ENCODE measurements around the gene EPX. TPM values are rescaled to one million over a fixed set of nuclear protein-coding genes. Genes with fewer than 3 reads are reported as not detected.

Gene EPX, protein sequence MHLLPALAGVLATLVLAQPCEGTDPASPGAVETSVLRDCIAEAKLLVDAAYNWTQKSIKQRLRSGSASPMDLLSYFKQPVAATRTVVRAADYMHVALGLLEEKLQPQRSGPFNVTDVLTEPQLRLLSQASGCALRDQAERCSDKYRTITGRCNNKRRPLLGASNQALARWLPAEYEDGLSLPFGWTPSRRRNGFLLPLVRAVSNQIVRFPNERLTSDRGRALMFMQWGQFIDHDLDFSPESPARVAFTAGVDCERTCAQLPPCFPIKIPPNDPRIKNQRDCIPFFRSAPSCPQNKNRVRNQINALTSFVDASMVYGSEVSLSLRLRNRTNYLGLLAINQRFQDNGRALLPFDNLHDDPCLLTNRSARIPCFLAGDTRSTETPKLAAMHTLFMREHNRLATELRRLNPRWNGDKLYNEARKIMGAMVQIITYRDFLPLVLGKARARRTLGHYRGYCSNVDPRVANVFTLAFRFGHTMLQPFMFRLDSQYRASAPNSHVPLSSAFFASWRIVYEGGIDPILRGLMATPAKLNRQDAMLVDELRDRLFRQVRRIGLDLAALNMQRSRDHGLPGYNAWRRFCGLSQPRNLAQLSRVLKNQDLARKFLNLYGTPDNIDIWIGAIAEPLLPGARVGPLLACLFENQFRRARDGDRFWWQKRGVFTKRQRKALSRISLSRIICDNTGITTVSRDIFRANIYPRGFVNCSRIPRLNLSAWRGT
- not detected for polyA plus RNA-seq (2012; ENCODE audit: insufficient read length, low read depth)

DNA sequence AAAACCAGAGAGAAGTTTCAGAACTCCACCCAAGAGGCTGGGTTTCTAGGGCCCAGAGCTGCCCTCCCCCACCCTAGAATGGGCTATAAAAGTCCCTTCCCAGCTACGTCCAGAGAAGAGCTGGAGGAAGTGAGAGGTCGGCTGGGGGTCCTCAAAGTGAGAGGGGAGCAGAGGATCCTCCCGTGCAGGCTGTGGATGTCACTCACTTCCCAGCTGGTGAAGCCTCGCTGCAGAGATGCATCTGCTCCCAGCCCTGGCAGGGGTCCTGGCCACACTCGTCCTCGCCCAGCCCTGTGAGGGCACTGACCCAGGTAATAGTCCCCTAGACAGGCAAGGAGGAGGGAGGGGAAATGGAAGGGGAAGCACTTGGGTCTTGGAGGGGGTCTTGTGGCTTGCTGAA is at the start of gene EPX:
EPX (plus strand) TSS at position 115 of the 400 bp plus-strand sequence; CDS start at position 236, 121 bp downstream.
- TF ChIP-seq TAF1 (IDR thresholded peaks at IDR 0.05; ENCODE audit: borderline replicate concordance, insufficient read depth, low read length), result no peak

DNA sequence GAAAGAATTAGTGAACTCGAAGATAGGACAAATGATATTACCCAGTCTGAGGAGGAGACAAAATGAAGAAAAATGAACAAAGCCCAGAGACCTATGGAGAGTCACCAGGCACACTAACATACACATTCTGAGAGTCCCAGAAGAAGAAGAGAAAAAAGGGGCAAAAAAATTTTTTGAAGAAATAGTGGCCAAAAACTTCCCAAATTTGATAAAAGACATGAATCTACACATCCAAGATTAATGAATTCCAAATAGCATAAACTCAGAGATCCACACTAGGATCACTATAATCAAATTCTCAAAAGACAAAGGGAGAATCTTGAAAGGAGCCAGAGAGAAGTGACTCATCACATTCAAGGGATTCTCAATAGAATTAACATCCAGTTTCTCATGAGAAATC is 47.7 kb upstream of the EPX start:
- TF ChIP-seq TAF1 (IDR thresholded peaks at IDR 0.05; ENCODE audit: borderline replicate concordance, insufficient read depth, low read length) (no peak), REST (IDR thresholded peaks at IDR 0.05; ENCODE audit: insufficient read depth in 1 of 2, low read depth in 2 of 2, low read length in 2 of 2) (no peak), SIN3A (IDR thresholded peaks at IDR 0.05; ENCODE audit: borderline replicate concordance, insufficient read depth, low read length) (no peak), POLR2AphosphoS5 (IDR thresholded peaks at IDR 0.05; ENCODE audit: low read depth, low read length) (no peak), FOXP2 (optimal IDR thresholded peaks at IDR 0.05; ENCODE audit: borderline replicate concordance, extremely low read depth, extremely low read length, insufficient read depth) (no peak)

- TF ChIP-seq FOXP2 (optimal IDR thresholded peaks at IDR 0.05; ENCODE audit: borderline replicate concordance, extremely low read depth, extremely low read length, insufficient read depth) (no peak), SIN3A (IDR thresholded peaks at IDR 0.05; ENCODE audit: borderline replicate concordance, insufficient read depth, low read length) (no peak), TAF1 (IDR thresholded peaks at IDR 0.05; ENCODE audit: borderline replicate concordance, insufficient read depth, low read length) (no peak), POLR2AphosphoS5 (IDR thresholded peaks at IDR 0.05; ENCODE audit: low read depth, low read length) (no peak), REST (IDR thresholded peaks at IDR 0.05; ENCODE audit: insufficient read depth in 1 of 2, low read depth in 2 of 2, low read length in 2 of 2) (no peak)
These were observed 44.5 kb upstream of the EPX start, which contains the start of gene OR4D1 for GRCh38 chr17:58147930-58148434. OR4D1 (plus strand) TSS chr17:58148384; CDS start chr17:58155154, 6,770 bp downstream.

- TF ChIP-seq POLR2AphosphoS5 (IDR thresholded peaks at IDR 0.05; ENCODE audit: low read depth, low read length) (no peak), FOXP2 (optimal IDR thresholded peaks at IDR 0.05; ENCODE audit: borderline replicate concordance, extremely low read depth, extremely low read length, insufficient read depth) (no peak), TAF1 (IDR thresholded peaks at IDR 0.05; ENCODE audit: borderline replicate concordance, insufficient read depth, low read length) (no peak), SIN3A (IDR thresholded peaks at IDR 0.05; ENCODE audit: borderline replicate concordance, insufficient read depth, low read length) (no peak), REST (IDR thresholded peaks at IDR 0.05; ENCODE audit: insufficient read depth in 1 of 2, low read depth in 2 of 2, low read length in 2 of 2) (no peak)
These were observed 43.9 kb upstream of the EPX start for GRCh38 chr17:58148609-58149008.

- TF ChIP-seq TAF1 (IDR thresholded peaks at IDR 0.05; ENCODE audit: borderline replicate concordance, insufficient read depth, low read length), result no peak
- no peak for TF ChIP-seq POLR2AphosphoS5 (IDR thresholded peaks at IDR 0.05; ENCODE audit: low read depth, low read length)
- TF ChIP-seq SIN3A (IDR thresholded peaks at IDR 0.05; ENCODE audit: borderline replicate concordance, insufficient read depth, low read length), result no peak
- no peak for TF ChIP-seq FOXP2 (optimal IDR thresholded peaks at IDR 0.05; ENCODE audit: borderline replicate concordance, extremely low read depth, extremely low read length, insufficient read depth)
- TF ChIP-seq REST (IDR thresholded peaks at IDR 0.05; ENCODE audit: insufficient read depth in 1 of 2, low read depth in 2 of 2, low read length in 2 of 2), result no peak
These were observed 42.1 kb upstream of the EPX start for GRCh38 chr17:58150394-58150793.
